LHCN-M2 (cell line): ENCODE results near the gene ADAP1. TPM values are rescaled to one million over a fixed set of nuclear protein-coding genes. Genes with fewer than 3 reads are reported as not detected.
"Not testable (repeated sequence)": the region's sequence is repeated elsewhere in the genome, so short reads cannot be mapped to it uniquely, and the experiment has no call there.

Experiments
- DNase-seq: peaks from one replicate; pipeline ENCODE4 v3.0.0-alpha.2; 2012; ENCODE audit warnings: low read depth
- total RNA-seq: library from RNA; depleted of rRNA; stranded (reverse); fragments of >200 nt; gene quantifications from 2 replicates; pipeline ENCODE4 v1.2.3, GENCODE V29; 2014

The ADAP1 gene
- total RNA-seq, 1 experiment from 2014 or later = 0.57 TPM

DNA sequence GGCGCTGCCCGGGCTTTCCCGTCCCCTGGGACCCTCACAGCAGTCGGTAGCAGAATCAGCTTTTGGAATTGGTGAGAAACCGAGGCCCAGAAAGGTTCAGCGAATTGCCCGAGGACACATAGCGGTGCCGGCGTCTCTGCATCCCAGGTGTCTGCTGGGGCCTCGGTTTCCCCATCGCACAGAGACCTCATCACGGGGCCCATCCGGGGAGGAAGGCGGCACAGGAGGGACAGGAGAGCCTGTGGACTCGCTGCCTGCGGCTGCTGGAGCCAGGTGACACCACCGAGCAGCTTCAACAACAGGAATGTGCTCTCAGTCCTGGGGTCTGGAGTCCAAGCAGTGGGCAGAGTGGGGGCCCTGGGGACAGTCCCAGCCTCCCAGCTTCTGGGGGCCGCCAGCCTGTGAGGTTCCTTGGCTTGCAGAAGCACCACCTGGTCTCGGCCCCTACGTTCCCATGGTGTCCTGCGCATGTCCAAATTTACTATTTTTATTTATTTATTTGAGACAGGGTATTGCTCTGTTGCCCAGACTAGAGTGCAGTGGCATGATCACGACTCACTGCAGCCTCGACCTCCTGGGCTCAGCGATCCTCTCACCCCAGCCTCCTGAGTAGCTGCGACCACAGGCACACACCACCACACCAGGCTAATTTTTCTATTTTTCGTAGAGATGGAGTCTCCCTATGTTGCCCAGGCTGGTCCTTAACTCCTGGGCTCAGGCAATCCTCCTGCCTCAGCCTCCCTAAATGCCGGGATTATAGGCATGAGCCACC is 21.4 kb upstream of the ADAP1 start:
- no peak for DNase-seq

DNA sequence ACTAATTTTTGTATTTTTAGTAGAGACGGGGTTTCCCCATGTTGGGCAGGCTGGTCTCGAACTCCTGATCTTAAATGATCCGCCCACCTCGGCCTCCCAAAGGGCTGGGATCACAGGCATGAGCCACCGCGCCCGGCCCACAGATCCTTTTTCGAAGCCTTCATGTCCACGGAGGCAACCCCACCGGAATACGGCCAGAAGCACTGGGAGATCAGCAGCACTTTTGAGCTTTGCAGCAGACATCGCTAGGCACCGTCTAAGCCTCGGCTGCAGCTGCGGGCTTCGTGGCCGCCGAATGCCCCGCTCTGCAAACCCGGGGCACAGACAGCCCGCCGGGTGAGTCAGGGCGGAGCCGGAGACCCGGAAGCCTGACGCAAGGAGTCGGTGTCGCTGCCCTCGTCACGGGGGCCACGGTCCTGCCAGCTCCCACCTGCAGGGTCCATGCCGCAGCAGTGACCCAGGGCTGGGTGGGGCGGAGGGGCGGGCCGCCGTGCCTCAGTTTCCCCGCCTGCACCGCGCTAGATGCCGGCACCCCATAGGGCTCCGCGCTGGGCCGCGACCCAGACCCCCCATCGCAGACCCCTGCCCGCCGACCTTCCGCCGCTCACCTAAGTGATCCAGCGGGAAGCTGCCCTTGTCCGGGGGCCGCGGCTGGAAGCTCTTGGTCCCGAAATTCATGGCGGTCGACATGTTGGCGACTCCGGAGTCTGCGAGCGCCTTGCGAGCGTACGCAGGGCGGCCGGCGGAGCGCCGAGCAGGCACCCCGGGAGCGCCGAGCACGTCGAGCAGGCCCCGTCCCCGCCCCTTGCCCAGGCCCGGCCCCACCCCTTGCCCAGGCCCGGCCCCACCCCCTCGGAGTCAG is 20.6 kb upstream of the ADAP1 start, which contains the start of gene COX19:
COX19 (minus strand) TSS at position 730 of the 862 bp plus-strand sequence; CDS start at position 690, 40 bp downstream.
- peak; percentile 86 for DNase-seq

DNA sequence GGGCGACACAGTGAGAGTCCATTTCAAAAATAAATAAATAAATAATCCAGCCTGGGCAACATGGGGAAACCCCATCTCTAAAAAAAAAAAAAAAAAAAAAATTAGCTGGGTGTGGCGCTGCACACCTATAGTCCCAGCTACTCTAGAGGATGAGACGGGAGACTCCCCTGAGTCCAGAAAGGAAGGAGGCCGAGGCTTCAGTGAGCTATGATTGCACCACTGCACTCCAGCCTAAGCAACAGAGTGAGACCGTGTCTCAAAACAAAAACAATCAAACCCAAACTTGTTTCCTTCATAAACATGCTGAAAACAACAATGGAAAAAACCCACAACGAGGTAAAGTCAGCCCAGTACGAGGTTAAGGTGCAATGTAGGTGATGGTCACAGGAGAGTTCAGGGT is 19.7 kb upstream of the ADAP1 start:
- no peak for DNase-seq

DNA sequence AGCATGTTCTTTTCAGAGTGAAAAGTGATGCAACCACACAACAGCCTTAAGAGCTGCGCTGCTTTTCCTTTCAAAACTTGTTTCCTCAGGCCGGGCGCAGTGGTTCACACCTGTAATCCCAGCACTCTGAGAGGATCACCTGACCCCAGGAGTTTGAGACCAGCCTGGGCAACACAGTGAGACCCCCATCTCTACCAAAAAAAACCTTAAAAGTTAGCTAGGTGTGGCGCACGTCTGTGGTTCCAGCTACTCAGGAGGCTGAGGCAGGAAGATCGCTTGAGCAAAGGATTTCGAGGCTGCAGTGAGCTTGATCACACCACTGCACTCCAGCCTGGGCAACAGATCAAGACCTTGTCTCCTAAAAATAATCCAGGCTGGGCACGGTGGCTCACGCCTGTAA is 18.8 kb upstream of the ADAP1 start:
- DNase-seq = no peak

DNA sequence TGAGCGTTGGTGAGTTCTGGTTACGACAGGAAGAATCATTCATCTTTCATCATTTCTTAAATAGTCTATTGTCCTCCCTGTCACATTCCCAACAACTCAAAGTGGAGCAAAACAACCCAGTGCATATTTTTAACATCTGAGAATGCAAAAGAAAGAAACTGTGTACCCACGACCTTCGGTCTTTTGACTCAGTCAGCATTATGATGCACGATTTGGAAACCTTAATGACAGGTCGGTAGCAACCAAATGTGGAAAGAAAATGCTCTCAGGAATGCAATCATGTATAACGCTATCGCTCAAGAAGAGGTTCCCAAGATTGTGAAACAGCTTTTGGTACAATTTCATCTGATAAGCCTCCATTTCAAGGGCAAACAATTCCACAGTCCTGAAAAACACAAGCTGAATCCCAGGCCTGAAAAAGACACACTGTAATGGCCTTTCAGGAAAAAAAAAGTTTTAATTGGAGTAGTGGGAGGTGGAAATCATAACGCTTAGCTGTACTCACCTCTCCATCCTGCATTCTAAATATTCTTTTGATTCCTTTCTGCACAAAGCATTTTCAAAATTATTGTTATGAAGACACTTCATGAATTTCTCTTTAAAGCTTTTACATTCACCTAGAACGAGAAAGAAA is 18.3 kb upstream of the ADAP1 start:
- no peak for DNase-seq

DNA sequence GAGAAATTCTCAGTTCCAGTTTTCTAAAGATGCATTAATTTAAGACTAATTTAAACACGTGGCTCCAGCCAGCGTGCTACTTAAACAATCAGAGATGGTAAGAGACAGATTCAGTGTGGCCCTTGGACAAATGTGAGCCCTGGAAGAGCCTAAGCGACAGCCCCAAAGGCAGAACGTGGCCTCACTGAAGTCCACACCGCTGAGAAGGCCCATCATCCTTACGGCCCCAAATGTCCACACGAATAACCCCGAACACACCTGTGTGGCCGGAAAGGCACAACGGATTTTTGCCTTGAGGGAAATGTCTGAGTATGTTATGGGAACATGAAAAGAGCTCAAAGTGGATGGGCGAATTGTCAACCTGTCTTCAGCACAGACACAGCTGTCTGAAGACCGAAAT is 17.6 kb upstream of the ADAP1 start:
- DNase-seq = no peak

DNA sequence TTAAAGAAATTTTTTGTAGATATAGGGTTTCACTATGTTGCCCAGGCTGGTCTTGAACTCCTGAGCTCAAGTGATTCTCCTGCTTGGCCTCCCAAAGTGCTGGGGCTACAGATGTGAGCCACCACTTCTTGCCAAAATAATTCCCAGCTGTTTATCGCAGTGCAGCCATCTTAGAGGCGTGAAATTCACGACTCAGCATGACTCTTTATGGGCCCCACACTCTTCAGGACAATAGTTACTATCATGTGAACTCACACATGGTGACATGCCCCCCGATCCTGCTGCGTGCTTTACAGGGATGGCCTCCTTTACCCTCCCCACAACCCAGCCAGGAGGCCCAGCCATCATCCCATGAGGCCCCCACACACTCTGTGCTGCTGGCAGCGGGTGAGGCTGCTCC is 16.3 kb upstream of the ADAP1 start:
- DNase-seq = no peak

DNA sequence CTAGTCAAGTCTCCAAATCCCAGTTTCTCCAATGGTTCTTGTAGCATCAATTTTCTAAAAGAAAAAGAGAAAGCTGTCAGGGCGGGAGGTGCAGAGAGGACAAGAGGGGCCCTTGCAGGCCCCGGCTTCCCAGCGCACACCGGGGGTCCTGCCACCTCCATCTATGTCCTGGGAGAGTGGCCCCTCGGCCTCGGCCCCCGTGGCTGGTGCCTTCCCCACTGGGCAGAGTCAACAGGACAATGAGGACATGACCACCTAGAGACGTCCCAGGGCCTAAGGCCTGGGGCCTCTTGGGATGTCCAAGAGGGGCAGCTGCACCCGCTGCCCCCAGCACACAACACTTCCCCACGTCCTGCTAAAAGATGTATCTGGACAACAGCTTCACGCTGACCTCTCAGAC is 14.9 kb upstream of the ADAP1 start:
- no peak for DNase-seq

DNA sequence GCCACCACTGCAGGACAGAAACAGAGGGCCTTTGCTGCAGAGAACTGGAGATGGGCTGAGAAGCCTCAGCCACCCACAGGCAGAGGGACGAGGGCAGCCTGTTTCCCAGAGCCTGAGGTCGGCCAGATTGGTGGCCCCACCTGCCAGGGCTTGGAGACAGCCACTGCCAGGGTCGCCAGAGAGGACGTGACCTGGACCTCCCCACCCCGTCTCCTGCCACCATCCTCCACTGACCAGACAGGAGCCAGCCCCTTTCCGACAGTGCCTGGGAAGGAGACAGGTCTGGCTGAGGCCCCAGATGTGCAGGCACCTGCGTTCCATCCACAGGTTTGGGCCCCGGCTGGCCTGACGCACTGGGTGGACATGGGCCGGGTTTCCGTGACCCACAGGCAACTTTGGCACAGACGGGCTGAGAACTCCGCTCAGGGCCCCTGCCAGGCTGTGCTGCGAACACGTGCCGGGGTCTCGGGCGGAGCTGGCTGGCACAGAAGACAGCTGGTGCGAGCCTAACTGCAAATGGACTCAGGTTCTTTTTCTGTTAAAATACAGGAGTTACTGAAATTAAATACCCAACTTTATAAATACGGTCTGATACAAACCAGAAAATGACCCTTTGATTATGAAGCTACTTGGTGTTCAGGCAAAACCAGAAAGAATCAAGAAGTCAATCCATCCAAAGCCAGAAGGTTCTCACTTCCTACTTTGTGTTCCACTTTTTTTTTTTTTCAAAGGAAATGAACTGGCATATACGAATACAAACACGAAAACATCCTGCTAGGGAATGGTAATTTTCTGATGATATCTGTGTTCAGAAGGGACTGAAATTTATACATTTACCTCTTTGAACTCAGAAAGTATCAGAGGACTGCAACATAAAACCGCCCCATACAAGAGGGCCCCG is 14.0 kb upstream of the ADAP1 start:
- DNase-seq = no peak

DNA sequence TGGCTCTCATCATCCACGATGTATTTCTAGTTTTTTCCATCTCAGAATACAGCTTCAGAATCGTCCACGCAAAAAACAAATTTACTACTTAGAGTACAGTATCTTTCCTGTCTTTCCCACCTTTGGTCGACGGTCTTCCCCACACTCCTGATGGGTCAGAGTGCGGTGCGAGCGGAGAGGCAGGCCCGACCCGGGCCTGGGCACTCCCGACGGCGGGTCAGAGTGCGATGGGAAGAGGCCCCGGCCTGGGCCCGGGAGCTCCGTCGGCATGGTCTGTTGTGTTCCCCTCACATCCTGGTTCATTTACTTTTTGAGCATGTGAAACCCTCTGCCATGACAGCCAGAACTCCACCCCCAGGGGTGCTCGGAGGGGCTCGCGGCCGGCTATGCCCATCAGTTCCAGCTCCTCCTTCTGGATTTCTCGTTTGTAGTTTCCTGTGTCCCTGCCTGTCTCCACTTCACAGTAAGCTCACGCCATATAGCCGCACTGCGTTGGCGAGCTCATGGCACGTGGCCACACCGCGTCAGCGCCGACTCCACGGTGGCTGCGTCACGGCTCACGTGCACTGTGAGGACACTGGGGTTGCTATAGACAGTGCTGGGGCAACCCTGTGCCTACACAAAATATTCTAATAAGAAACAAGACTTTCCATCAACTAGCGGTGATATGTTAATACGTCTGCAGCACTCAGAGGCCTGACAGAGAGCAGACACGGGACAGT is 13.0 kb upstream of the ADAP1 start:
- DNase-seq = no peak

DNA sequence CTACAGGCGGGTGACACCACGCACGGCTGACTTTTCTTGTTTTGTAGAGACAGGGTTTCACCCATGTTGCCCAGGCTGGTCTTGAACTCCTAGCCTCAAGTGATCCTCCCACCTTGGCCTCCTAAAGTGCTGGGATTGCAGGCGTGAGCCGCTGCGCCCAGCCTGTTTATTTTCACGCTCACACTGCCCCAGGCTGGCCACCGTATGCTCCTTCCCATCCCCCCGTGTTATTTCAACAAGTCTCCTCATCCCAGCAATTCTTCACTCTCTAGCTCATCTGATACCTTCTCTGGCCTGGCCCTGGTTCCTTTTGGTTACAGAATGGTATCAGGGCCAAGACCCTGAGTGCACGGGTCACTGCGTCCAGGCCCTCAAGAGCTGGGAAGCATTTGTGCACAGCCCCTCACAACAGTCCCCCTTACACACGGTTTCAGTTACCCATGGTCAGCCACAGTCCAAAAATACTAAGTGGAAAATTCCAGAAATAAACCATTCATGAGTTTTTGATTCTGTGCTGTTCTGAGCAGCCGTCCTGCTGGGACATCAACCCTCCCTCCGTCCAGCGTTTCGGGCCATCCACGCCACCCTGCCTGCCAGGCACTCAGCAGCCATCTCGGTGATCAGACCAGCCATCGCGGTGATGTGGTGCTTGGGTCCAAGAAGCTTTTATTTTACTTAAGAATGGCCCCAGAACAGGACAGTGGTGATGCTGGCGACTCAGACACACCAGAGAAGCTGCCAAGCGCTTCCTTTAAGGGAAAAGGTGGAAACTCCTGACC is 12.0 kb upstream of the ADAP1 start:
- no peak for DNase-seq

DNA sequence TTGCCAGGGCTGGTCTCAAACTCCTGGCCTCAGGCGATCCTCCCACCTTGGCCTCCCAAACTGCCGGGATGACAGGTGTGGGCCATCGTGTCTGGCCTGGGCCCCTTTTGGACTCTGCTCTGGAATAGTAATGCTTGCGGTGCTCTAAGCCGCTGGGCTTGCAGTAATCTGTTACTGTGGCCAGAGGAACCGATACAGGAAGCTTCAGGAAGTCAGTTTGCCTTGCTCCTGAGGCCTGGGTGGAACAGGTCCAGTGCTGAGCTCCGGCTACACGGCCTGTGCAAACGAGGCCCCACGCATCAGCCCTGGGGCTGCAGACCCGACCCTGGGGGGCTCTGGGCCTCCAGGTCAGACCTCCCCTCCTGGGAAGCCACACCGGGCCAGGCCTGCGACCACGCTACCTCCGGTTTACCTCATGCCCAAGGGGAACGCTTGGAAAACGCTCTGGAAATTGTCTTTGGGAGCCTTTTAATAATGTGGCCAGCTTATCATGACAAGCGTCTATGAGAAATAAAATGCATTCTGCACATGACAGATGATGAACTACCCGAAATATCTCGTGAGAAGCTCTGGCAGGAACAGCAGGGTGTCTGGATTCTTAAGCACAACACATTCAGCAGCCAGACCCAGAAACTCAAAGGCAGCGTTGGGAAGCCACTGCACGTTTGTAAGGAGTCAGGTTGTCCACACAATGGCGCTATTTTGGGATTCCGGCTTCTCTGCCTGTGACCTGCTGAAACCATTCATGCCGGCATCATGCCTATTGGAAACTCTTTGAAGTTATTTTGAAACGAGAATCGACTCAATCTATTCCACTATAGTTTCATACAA is 10.1 kb upstream of the ADAP1 start:
- DNase-seq = peak; percentile 69

DNA sequence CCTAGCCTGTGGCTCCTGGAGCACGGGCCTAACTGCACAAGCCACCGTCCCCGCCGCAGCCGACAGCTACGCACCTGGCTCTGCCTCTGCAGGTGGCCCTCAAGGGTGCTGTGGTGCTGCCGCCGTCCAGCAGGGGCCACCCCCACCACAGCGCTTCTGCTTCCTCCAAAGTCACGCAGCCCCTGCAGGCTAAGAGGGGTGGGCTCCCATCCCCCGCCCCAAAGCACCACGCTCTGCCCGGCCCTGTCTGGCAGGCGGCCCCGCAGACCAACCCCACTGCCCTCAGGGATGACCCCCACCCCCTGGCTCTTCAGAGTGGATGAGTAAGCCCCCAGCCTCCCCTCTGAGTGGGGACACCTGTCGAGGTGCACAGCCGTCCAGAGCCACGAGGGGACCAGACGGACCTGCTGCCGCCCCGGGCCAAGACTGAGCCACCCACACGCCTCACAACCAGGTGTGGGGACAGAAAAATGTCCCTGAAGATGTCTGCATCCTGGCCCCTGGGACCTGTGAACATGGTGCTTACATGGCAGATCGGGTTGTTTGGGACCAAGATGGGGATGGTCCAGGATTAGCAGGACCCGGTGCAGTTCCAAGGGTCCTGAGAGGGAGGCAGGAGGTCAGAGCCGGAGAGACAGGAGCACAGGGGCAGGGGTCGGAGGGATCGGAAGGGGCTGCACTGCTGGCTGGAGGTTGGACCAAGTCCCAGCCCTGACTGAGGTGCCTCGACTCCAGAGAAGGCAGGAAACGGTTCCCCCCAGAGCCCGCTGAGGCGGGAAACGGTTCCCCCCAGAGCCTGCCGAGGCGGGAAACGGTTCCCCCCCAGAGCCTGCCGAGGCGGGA is 9.0 kb upstream of the ADAP1 start:
- DNase-seq = no peak

DNA sequence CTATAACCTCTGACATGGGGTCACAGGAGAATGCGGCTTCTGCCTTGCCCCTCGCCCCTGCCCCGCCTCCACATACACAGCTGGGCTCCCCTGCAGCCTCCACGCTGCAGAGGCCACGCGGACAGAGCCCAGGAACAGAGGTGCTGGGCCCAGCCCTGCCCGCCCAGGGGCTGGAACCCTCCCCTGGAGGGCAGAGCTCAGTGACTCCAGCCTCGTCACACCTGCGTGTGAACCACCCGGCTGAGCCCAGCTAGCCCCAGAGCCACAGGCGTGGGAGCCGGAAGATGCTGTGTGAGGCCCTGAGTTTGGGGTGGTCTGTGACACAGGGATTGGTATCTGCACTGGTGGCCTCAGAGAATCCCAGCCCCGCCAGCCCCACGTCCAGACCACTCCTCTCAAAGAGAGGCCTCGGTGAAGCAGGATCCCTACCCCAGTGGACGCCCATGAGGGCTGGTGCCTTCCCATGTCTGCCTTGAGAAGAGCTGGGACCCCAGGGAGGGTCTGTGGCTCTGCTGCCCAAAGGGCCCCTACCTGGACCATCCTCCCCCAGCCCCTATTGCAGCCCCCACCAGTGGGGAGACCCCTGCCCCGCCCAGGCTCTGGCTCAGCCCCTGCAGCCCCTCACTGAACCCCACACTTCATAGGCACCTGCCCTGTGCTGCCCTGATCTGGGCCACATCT is 8.1 kb upstream of the ADAP1 start:
- no peak for DNase-seq

DNA sequence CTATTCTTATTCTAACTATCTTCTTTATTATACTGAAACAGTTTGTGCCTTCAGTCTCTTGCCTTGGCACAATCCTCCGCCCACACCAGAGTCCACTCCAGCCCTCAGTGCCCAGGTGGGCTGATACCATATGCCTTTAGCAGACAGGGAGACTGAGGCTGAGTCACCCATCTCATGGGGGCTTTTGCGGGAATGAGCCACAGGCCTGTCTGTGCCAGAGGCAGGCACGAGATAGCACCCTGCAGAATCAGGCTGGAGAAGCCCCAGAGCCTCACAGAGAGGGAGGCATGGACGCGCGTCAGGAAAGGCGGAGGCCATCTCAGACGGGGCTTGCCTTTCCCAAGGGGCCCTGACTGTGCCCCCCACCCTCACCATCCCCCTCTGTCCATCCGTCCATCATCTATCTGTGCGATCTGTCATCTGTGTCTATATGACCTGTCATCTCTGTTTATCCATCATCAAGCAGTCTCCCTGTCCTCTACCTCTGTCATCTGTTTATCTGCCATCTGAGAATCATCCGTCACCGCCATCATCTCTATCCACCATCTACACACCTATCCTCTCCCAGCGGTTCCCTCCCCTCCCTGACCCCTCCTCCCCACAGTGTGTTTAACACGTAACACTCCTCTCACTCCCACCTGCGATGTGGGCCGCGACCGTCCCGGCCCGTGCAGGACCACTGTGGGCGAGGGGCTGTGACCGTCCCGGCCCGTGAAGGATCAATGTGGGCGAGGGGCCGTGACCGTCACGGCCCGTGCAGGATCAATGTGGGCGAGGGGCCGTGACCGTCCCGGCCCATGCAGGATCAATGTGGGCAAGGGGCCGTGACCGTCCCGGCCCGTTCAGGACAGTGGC is 7.3 kb upstream of the ADAP1 start:
- no peak for DNase-seq

DNA sequence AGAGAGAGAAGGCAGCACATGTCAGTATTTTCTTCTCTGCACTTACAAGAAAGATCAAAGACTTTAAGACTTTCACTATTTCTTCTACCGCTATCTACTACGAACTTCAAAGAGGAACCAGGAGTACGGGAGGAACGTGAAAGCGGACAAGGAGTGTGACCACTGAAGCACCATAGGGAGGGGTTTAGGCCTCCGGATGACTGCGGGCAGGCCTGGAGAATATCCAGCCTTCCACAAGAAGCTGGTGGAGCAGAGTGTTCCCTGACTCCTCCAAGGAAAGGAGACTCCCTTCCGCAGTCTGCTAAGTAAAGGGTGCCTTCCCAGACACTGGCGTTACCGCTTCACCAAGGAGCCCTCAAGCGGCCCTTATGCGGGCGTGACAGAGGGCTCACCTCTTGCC is 6.5 kb upstream of the ADAP1 start:
- DNase-seq = not testable (repeated sequence)
